GM12878 (cell line): ENCODE data around the gene HSPA12B. TPM values are rescaled to one million over a fixed set of nuclear protein-coding genes. Genes with fewer than 3 reads are reported as not detected.

Experiments used
- ATAC-seq: fragments of 200-7000 bp; cut with Tn5 transposase; 3 replicates; pipeline ENCODE4 v1.9.1; 2020; ENCODE audit warnings: mild to moderate bottlenecking, moderate library complexity
- BruUV-seq: library from RNA; stranded (reverse); fragments of 400-500 nt; replicated peaks from 2 replicates; lab custom pipeline; 2021; lab: Mats Ljungman, UMichigan
- CTCF ChIA-PET: fragments of 300-600 bp; sonication (Branson Sonifier 250); formaldehyde crosslinking; extraction: SDS; loops from one replicate; lab custom pipeline; 2021; ENCODE audit warnings: inconsistent platforms; lab: Yijun Ruan, JAX
- POLR2A ChIA-PET: fragments of 350-600 bp; formaldehyde crosslinking; extraction: SDS; loops from one replicate; lab custom pipeline; 2021; ENCODE audit warnings: inconsistent platforms; lab: Charles Lee
- RAD21 ChIA-PET: fragments of 300-600 bp; sonication (Branson Sonifier 250); formaldehyde crosslinking; loops from one replicate; lab custom pipeline; 2023; ENCODE audit warnings: antibody characterized with exemption; ENCODE audit not compliant: unreplicated experiment; lab: Charles Lee
- SMC1A ChIA-PET: fragments of 300-600 bp; sonication (Branson Sonifier 250); formaldehyde crosslinking; loops from one replicate; lab custom pipeline; 2023; ENCODE audit not compliant: unreplicated experiment, uncharacterized antibody; lab: Charles Lee
- DNase-seq: peaks from one replicate; pipeline ENCODE4 v3.0.0-alpha.2; 2011; ENCODE audit warnings: low read depth, low spot score
- FAIRE-seq: peaks from 3 replicates; lab custom pipeline; 2011; peaks lifted over from hg19 to GRCh38; lab: Jason Lieb, UNC
- H2AFZ ChIP-seq: 2 replicates; pipeline ENCODE4 v1.6.0; 2011; ENCODE audit warnings: low read depth, low read length, control low read depth; ENCODE audit not compliant: control insufficient read depth
- H3K27ac ChIP-seq: 2 replicates; pipeline ENCODE4 v1.5.1; 2011; ENCODE audit warnings: control low read depth; ENCODE audit not compliant: control insufficient read depth, insufficient read depth
- H3K27me3 ChIP-seq, 2 experiments: replicated peaks in 1 of 2; 2 replicates each; pipeline versions ENCODE4 v1.6.0 to v1.6.1; 2011; ENCODE audit warnings: low read length in 1 of 2; ENCODE audit not compliant: control insufficient read depth in 2 of 2, insufficient read depth in 2 of 2
- H3K36me3 ChIP-seq, 2 experiments: 2 replicates each; pipeline ENCODE4 v1.5.1; 2011; ENCODE audit warnings: low read length in 1 of 2; ENCODE audit not compliant: control insufficient read depth in 2 of 2, insufficient read depth in 2 of 2
- H3K4me1 ChIP-seq: 2 replicates; pipeline ENCODE4 v1.6.1; 2011; ENCODE audit warnings: mild to moderate bottlenecking, low read length, moderate library complexity, mixed read lengths; ENCODE audit not compliant: control insufficient read depth, insufficient read depth
- H3K4me2 ChIP-seq: 2 replicates; pipeline ENCODE4 v1.6.0; 2011; ENCODE audit warnings: control low read depth; ENCODE audit not compliant: control insufficient read depth, insufficient read depth
- H3K4me3 ChIP-seq: fragments of 200-600 bp; sonication (generic); 2 replicates; pipeline ENCODE4 v1.5.1; 2016
- H3K79me2 ChIP-seq: 2 replicates; pipeline ENCODE4 v1.6.0; 2011; ENCODE audit warnings: low read length; ENCODE audit not compliant: control insufficient read depth, insufficient read depth
- H3K9ac ChIP-seq: 2 replicates; pipeline ENCODE4 v1.8.0; 2011; ENCODE audit warnings: low read length, control low read depth, mixed read lengths; ENCODE audit not compliant: control insufficient read depth, insufficient read depth
- H3K9me3 ChIP-seq: replicated peaks from 3 replicates; pipeline ENCODE4 v1.5.1; 2011; ENCODE audit warnings: mild to moderate bottlenecking, low read length; ENCODE audit not compliant: control insufficient read depth, insufficient read depth
- H4K20me1 ChIP-seq: 2 replicates; pipeline ENCODE4 v1.6.0; 2011; ENCODE audit not compliant: control insufficient read depth, insufficient read depth
- ETV6 ChIP-seq, 2 experiments: fragments of 450-650 bp in 1 of 2; IDR thresholded peaks in 1 of 2; conservative IDR thresholded peaks in 1 of 2; 2 replicates each; pipeline ENCODE4 v1.6.1; 2014; ENCODE audit warnings: antibody characterized with exemption in 1 of 2, borderline replicate concordance in 1 of 2, low read depth in 1 of 2, mild to moderate bottlenecking in 1 of 2, moderate library complexity in 1 of 2
- EZH2 ChIP-seq: IDR thresholded peaks from 2 replicates; pipeline ENCODE4 v1.6.1; 2012; ENCODE audit warnings: low read depth, mild to moderate bottlenecking, control low read depth, inconsistent platforms, low read length, borderline replicate concordance; ENCODE audit not compliant: control insufficient read depth
- FOS ChIP-seq: IDR thresholded peaks from 3 replicates; pipeline ENCODE4 v1.6.1; 2011; ENCODE audit warnings: borderline replicate concordance; ENCODE audit not compliant: insufficient read length; ENCODE audit errors: extremely low read depth
- FOXK2 ChIP-seq: fragments of 450-650 bp; IDR thresholded peaks from 2 replicates; pipeline ENCODE4 v1.6.1; 2017; ENCODE audit warnings: mild to moderate bottlenecking, moderate library complexity
- HCFC1 ChIP-seq: fragments of 150-350 bp; IDR thresholded peaks from 2 replicates; pipeline ENCODE4 v1.6.1; 2014; ENCODE audit warnings: low read length
- IKZF2 ChIP-seq, 2 experiments: fragments of 450-650 bp; IDR thresholded peaks; 2 replicates each; pipeline ENCODE4 v1.6.1; 2017; ENCODE audit warnings: mild to moderate bottlenecking in 2 of 2, moderate library complexity in 2 of 2
- IRF4 ChIP-seq: IDR thresholded peaks from 2 replicates; pipeline ENCODE4 v1.6.1; 2011; ENCODE audit warnings: low read depth, low read length
- NFYB ChIP-seq: IDR thresholded peaks from 2 replicates; pipeline ENCODE4 v1.6.1; 2011; ENCODE audit warnings: low read depth, mild to moderate bottlenecking, low read length, improper control_type of control experiment, moderate library complexity; ENCODE audit not compliant: insufficient read depth
- NRF1 ChIP-seq: conservative IDR thresholded peaks from 2 replicates; pipeline ENCODE4 v1.6.1; 2011; ENCODE audit warnings: mild to moderate bottlenecking, low read depth, low read length, improper control_type of control experiment
- RCOR1 ChIP-seq: conservative IDR thresholded peaks from 2 replicates; pipeline ENCODE4 v1.6.1; 2012; ENCODE audit warnings: low read depth, low read length, improper control_type of control experiment
- SIX5 ChIP-seq: IDR thresholded peaks from 2 replicates; pipeline ENCODE4 v1.6.1; 2011; ENCODE audit warnings: mild to moderate bottlenecking, low read depth, low read length, moderate library complexity; ENCODE audit not compliant: severe bottlenecking
- WGBS: methylation state at CpG from one replicate; pipeline ENCODE4 v1.1.6; 2016; ENCODE audit warnings: low lambda C conversion rate; ENCODE audit not compliant: insufficient replicate concordance, insufficient coverage; ENCODE audit errors: missing lambda C conversion rate; 5-methylcytosine and 5-hydroxymethylcytosine counted together
- in situ Hi-C: fragments of 300-500 bp; cut with MboI; formaldehyde crosslinking; loops from 9 replicates; pipeline ENCODE4 v1.14.3; 2018; ENCODE audit warnings: mixed read lengths
- intact Hi-C: fragments of 100-400 bp; cut with micrococcal nuclease; formaldehyde crosslinking; loops from one replicate; pipeline ENCODE4 v1.14.2; 2022; ENCODE audit not compliant: unreplicated experiment
- polyA plus RNA-seq, 11 experiments: library from polyadenylated mRNA; depleted of rRNA in 4 of 11; unstranded in 6 of 11; stranded (reverse) in 5 of 11; fragments of >200 nt; fragmentation: Nextera tagmentation in 4 of 11; fragmentation: Illumina TruSeq in 1 of 11; extraction: Ambion mirVana in 4 of 11; extraction: Trizol in 1 of 11; gene quantifications; 1 replicate in 1 of 11; 2 replicates in 10 of 11; pipeline versions ENCODE4 v1.2.1 to v1.2.3, GENCODE V29; 2011 to 2016; ENCODE audit warnings: inconsistent platforms in 2 of 11, missing spikeins in 2 of 11, low read depth in 1 of 11
- total RNA-seq, 4 experiments: library from RNA; depleted of rRNA in 3 of 4; stranded (reverse); fragments of >200 nt in 3 of 4; fragmentation: Illumina TruSeq in 1 of 4; extraction: Trizol in 1 of 4; gene quantifications; 2 replicates each; pipeline versions ENCODE4 v1.2.1 to v1.2.3, GENCODE V29; 2013 to 2021
- TF ChIP-seq, protein P1 (sequence below): fragments of 450-650 bp; formaldehyde crosslinking; IDR thresholded peaks from 2 replicates; pipeline ENCODE4 v1.4.0; 2020; ENCODE audit warnings: mild to moderate bottlenecking, moderate library complexity
- TF ChIP-seq, protein P2 (sequence below): IDR thresholded peaks from 2 replicates; pipeline ENCODE4 v1.6.1; 2011; ENCODE audit warnings: borderline replicate concordance, low read depth, mild to moderate bottlenecking, moderate library complexity, mixed read lengths, low read length; ENCODE audit not compliant: insufficient read depth; ENCODE audit errors: extremely low read length
- TF ChIP-seq, protein P3 (sequence below), 3 experiments: IDR thresholded peaks in 2 of 3; conservative IDR thresholded peaks in 1 of 3; 2 replicates each; pipeline ENCODE4 v1.5.1; 2011; ENCODE audit warnings: low read depth in 3 of 3, low read length in 3 of 3, mild to moderate bottlenecking in 3 of 3, control low read depth in 2 of 3, moderate library complexity in 2 of 3, inconsistent platforms in 1 of 3, mixed read lengths in 1 of 3; ENCODE audit not compliant: control insufficient read depth in 2 of 3, insufficient read depth in 1 of 3; ENCODE audit errors: extremely low read depth in 1 of 3
- TF ChIP-seq, protein P4 (sequence below): IDR thresholded peaks from 2 replicates; pipeline ENCODE4 v1.6.1; 2011; ENCODE audit warnings: low read depth, mild to moderate bottlenecking, low read length, moderate library complexity, borderline replicate concordance; ENCODE audit errors: extremely low read depth

Gene HSPA12B
- total and polyA plus RNA-seq, 10 of the 15 experiments (the other 5 are each of a cell fraction or from before 2014, with no cell fraction given) = 0.08 TPM; not detected in 9

DNA sequence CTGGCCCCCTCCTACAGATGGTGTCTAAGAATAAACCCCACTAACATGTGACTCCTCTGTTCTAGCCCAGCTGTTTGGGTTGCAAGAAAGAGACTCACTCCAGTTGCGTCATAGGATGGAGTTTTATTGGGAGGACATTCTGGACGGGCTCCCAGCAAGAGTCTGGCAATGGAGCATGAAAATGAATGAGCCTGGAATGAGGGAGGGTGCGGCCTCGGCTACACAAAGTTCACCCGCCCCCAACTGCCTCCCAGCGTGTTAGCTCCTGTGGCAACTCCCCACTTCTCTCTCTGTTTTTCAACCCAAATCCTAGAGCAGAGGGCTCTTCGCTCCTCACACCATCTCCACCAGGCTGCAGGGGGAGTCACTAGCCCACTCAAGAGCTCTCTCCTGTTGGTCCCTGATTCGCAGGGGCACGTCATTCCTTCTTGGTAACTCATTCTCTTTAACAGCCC is 45.6 kb upstream of the HSPA12B start (continued):
- TF ChIP-seq, protein P1, sequence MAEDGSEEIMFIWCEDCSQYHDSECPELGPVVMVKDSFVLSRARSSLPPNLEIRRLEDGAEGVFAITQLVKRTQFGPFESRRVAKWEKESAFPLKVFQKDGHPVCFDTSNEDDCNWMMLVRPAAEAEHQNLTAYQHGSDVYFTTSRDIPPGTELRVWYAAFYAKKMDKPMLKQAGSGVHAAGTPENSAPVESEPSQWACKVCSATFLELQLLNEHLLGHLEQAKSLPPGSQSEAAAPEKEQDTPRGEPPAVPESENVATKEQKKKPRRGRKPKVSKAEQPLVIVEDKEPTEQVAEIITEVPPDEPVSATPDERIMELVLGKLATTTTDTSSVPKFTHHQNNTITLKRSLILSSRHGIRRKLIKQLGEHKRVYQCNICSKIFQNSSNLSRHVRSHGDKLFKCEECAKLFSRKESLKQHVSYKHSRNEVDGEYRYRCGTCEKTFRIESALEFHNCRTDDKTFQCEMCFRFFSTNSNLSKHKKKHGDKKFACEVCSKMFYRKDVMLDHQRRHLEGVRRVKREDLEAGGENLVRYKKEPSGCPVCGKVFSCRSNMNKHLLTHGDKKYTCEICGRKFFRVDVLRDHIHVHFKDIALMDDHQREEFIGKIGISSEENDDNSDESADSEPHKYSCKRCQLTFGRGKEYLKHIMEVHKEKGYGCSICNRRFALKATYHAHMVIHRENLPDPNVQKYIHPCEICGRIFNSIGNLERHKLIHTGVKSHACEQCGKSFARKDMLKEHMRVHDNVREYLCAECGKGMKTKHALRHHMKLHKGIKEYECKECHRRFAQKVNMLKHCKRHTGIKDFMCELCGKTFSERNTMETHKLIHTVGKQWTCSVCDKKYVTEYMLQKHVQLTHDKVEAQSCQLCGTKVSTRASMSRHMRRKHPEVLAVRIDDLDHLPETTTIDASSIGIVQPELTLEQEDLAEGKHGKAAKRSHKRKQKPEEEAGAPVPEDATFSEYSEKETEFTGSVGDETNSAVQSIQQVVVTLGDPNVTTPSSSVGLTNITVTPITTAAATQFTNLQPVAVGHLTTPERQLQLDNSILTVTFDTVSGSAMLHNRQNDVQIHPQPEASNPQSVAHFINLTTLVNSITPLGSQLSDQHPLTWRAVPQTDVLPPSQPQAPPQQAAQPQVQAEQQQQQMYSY = no peak

DNA sequence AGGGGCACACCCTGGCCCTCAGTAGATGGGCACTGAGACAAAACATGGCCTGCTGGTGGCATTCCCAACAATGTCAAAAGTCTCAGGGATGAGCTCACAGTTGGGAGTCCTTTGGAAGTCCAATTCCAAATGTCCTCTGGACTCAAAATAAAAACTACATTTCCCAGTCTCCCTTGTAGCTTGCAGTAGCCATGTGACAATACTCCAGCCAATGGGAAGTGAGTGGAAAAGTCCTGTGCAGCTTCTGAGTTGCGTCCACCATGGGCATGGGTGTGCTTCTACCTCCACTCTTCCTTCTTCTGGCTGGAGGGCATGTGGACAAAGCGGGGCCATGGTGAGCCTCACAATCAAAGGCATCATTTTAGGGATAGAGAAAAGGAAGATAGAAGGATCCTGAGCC is 44.8 kb upstream of the HSPA12B start:
- DNase-seq = no peak
- peak; percentile 64 for ATAC-seq
- Histone ChIP-seq H3K9ac (no peak overlapping the region), H4K20me1 (no peaks in the 10 kb centered on the region), H3K4me2 (no peak overlapping the region), H3K4me3 (no peak overlapping the region), H3K79me2 (no peaks in the 10 kb centered on the region), H2AFZ (no peak overlapping the region), H3K27ac (no peak overlapping the region), H3K27me3 (peaks cover 0 to 3% of the 10 kb centered on the region in 2 experiments; a peak in 2 of 4 replicates), H3K9me3 (no peaks in the 10 kb centered on the region), H3K36me3 (no peaks in the 10 kb centered on the region), H3K4me1 (no peaks in the 10 kb centered on the region)
- CTCF ChIA-PET = interaction anchor here (0.6 to 2.8 kb wide), 2 partner anchors 11 to 23 kb away, joined by 3 to 14 read pairs; no protein-coding TSS in a partner anchor
- 19% methylated on average over 2 of the region's 2 CpGs for WGBS
- no TSS peak for BruUV-seq
- FAIRE-seq = peak; percentile 35
- POLR2A ChIA-PET = no interaction called here
- intact Hi-C loops = loop anchor here (10.0 kb wide), 1 partner anchor 397 kb away; no protein-coding TSS in a partner anchor
- in situ Hi-C loops = no loop called here
- SMC1A ChIA-PET = no interaction called here
- RAD21 ChIA-PET = no interaction called here
- TF ChIP-seq, protein P2, sequence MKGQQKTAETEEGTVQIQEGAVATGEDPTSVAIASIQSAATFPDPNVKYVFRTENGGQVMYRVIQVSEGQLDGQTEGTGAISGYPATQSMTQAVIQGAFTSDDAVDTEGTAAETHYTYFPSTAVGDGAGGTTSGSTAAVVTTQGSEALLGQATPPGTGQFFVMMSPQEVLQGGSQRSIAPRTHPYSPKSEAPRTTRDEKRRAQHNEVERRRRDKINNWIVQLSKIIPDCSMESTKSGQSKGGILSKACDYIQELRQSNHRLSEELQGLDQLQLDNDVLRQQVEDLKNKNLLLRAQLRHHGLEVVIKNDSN = peak; percentile 63
- peak; percentile 19 for TF ChIP-seq FOS
- TF ChIP-seq HCFC1 = peak; percentile 39; the same call in 1 of the 2 replicates
- peak; percentile 71 for TF ChIP-seq SIX5
- TF ChIP-seq, protein P3, sequence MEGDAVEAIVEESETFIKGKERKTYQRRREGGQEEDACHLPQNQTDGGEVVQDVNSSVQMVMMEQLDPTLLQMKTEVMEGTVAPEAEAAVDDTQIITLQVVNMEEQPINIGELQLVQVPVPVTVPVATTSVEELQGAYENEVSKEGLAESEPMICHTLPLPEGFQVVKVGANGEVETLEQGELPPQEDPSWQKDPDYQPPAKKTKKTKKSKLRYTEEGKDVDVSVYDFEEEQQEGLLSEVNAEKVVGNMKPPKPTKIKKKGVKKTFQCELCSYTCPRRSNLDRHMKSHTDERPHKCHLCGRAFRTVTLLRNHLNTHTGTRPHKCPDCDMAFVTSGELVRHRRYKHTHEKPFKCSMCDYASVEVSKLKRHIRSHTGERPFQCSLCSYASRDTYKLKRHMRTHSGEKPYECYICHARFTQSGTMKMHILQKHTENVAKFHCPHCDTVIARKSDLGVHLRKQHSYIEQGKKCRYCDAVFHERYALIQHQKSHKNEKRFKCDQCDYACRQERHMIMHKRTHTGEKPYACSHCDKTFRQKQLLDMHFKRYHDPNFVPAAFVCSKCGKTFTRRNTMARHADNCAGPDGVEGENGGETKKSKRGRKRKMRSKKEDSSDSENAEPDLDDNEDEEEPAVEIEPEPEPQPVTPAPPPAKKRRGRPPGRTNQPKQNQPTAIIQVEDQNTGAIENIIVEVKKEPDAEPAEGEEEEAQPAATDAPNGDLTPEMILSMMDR (IDR thresholded peaks at IDR 0.05 in 2 of 3, conservative IDR thresholded peaks at IDR 0.05 in 1 of 3; ENCODE audit: control insufficient read depth in 2 of 3, extremely low read depth in 1 of 3, insufficient read depth in 1 of 3, low read depth in 3 of 3, low read length in 3 of 3) = no peak
- no peak for TF ChIP-seq IRF4
- TF ChIP-seq NFYB = peak; percentile 95
- TF ChIP-seq FOXK2 = no peak
- TF ChIP-seq ETV6 (conservative IDR thresholded peaks at IDR 0.05 in 1 of 2, IDR thresholded peaks at IDR 0.05 in 1 of 2; ENCODE audit: borderline replicate concordance in 1 of 2, low read depth in 1 of 2) = no peak
- no peak for TF ChIP-seq IKZF2 (IDR thresholded peaks at IDR 0.05)
- TF ChIP-seq RCOR1 = no peak
- TF ChIP-seq EZH2 = no peak
- TF ChIP-seq NRF1 = no peak
- TF ChIP-seq, protein P4, sequence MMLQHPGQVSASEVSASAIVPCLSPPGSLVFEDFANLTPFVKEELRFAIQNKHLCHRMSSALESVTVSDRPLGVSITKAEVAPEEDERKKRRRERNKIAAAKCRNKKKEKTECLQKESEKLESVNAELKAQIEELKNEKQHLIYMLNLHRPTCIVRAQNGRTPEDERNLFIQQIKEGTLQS = peak; percentile 27; the same call in 1 of the 2 replicates
